BJ (cell line): ENCODE measurements around the gene MARK2. TPM values are rescaled to one million over a fixed set of nuclear protein-coding genes. Genes with fewer than 3 reads are reported as not detected.

ENCODE experiments used
- CTCF ChIA-PET: fragments of 350-600 bp; formaldehyde crosslinking; extraction: SDS; loops from one replicate; lab custom pipeline; 2021; ENCODE audit warnings: antibody characterized with exemption, inconsistent platforms; lab: Yijun Ruan, JAX
- POLR2A ChIA-PET: fragments of 300-600 bp; sonication (Branson Sonifier 250); formaldehyde crosslinking; extraction: SDS; loops from one replicate; lab custom pipeline; 2021; ENCODE audit warnings: antibody characterized with exemption; lab: Charles Lee
- DNase-seq: peaks from one replicate; pipeline ENCODE4 v3.0.0-alpha.2; 2011; ENCODE audit warnings: low read depth
- H3K27me3 ChIP-seq: 2 replicates; pipeline ENCODE4 v1.6.0; 2011; ENCODE audit warnings: low read length; ENCODE audit not compliant: control insufficient read depth, insufficient read depth
- H3K36me3 ChIP-seq: 2 replicates; pipeline ENCODE4 v1.5.1; 2011; ENCODE audit warnings: low read length; ENCODE audit not compliant: control insufficient read depth, insufficient read depth
- H3K4me3 ChIP-seq: 2 replicates; pipeline ENCODE4 v1.5.1; 2011; ENCODE audit warnings: low read depth, mild to moderate bottlenecking, control low read depth, low read length
- CTCF ChIP-seq: IDR thresholded peaks from 2 replicates; pipeline ENCODE4 v1.5.1; 2011; ENCODE audit warnings: low read depth, mild to moderate bottlenecking, control low read depth, inconsistent platforms, low read length, moderate library complexity; ENCODE audit not compliant: insufficient read depth
- polyA plus RNA-seq: library from polyadenylated mRNA; depleted of rRNA; stranded (reverse); fragments of >200 nt; gene quantifications from 2 replicates; pipeline ENCODE4 v1.2.3, GENCODE V29; 2011

MARK2 gene
- polyA plus RNA-seq, 1 experiment = 13.8 TPM

DNA sequence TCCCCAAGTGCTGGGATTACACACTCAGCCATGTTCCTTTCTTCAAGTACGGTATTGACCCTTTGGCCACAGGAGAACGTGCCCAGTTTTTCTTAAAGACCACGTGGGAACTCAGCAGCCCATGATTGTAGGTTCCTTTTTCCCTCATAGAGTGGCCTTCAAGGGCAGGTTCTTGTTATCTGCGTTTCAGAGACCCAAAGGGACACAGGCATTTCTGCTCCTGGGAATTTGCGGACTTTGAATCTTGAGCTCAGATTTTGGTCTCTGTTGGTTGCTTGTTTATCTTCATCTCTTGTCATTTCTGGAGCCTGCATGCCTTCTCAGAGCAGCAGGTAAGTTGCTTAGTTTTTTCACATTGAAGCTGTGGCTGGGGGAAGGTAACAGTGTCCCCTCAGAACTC, 12.0 kb downstream of the MARK2 start:
- H3K27me3 ChIP-seq = no peaks in the 10 kb centered on the region
- ChIA-PET POLR2A (interaction anchor here (0.8 kb wide), 1 partner anchor 12 kb away, joined by 4 read pairs; no protein-coding TSS in a partner anchor), CTCF (interaction anchor here (1.2 to 1.4 kb wide), 2 partner anchors 10 to 12 kb away, joined by 3 to 6 read pairs; no protein-coding TSS in a partner anchor)
- H3K4me3 ChIP-seq = no peak overlapping the region
- no peak for TF ChIP-seq CTCF
- DNase-seq = no peak
- peaks cover 2% of the 10 kb centered on the region for H3K36me3 ChIP-seq

GRCh38 chr11:63851364-63851763, 12.5 kb downstream of the MARK2 start:
- no peak for DNase-seq
- ChIA-PET POLR2A (interaction anchor here (0.7 to 0.8 kb wide), 2 partner anchors 13 kb away, joined by 4 to 5 read pairs; no protein-coding TSS in a partner anchor), CTCF (interaction anchor here (1.2 to 1.4 kb wide), 2 partner anchors 10 to 12 kb away, joined by 3 to 6 read pairs; no protein-coding TSS in a partner anchor)
- TF ChIP-seq CTCF = no peak
- Histone ChIP-seq H3K36me3 (peaks cover 2% of the 10 kb centered on the region), H3K4me3 (no peak overlapping the region), H3K27me3 (no peaks in the 10 kb centered on the region)

DNA sequence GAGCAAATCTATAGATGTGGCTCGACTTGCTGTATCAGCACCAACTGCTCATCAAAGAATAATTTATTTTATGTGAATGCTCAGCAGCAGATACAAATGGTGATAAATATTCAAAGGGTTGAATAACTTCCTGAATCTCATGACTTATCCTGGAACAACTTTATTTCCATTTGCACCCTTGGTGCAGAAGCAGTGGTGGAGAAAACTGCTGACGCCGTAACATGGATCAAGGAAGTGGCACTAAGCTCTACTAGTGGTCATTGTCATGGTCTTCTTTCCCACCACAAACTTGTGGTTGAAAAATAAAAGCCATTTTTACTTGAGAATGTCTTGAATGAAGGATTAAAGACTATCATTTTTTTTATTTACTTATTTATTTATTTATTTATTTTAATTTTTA, 14.6 kb downstream of the MARK2 start:
- Histone ChIP-seq H3K27me3 (no peaks in the 10 kb centered on the region), H3K4me3 (no peak overlapping the region), H3K36me3 (peaks cover 1% of the 10 kb centered on the region)
- DNase-seq = no peak
- ChIA-PET CTCF (interaction anchor here (0.7 kb wide), 1 partner anchor 171 kb away, joined by 3 read pairs; no protein-coding TSS in a partner anchor), POLR2A (no interaction called here)
- TF ChIP-seq CTCF = no peak

DNA sequence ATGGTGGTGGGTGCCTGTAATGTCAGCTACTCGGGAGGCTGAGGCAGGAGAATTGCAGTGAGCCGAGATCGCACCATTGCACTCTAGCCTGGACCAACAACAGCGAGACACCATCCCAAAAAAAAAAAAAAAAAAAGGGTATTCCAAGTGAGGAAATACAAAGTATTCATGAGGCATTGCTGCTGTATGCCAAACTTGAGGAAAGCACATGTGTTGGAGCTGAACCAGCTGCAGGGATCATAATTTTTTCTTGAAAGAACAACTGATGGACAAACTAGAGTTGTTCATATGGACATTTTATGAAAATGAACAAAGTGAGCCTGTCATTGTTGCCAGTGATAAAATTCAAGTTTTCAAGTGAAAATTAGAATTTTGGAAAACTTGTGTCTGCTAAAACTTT, 15.8 kb downstream of the MARK2 start:
- Histone ChIP-seq H3K27me3 (no peaks in the 10 kb centered on the region), H3K36me3 (no peaks in the 10 kb centered on the region; the same call in none of the 2 replicates), H3K4me3 (no peak overlapping the region)
- ChIA-PET POLR2A (no interaction called here), CTCF (no interaction called here)
- DNase-seq = no peak
- TF ChIP-seq CTCF = no peak

- ChIA-PET CTCF (interaction anchor here (1.3 kb wide), 1 partner anchor 9 kb away, joined by 4 read pairs; no protein-coding TSS in a partner anchor), POLR2A (interaction anchor here (0.7 kb wide), 1 partner anchor 102 kb away, joined by 14 read pairs; no protein-coding TSS in a partner anchor)
- H3K4me3 ChIP-seq = no peak overlapping the region
- no peaks in the 10 kb centered on the region; the same call in none of the 2 replicates for H3K36me3 ChIP-seq
- TF ChIP-seq CTCF = no peak
- no peak for DNase-seq
- H3K27me3 ChIP-seq = no peaks in the 10 kb centered on the region
These were observed 17.1 kb downstream of the MARK2 start for GRCh38 chr11:63855975-63856374.
